Endothelial cell of umbilical vein (primary cell): ENCODE results near the gene SCGB2B2. TPM values are rescaled to one million over a fixed set of nuclear protein-coding genes. Genes with fewer than 3 reads are reported as not detected.
A peak's percentile ranks its signal among the peaks of the same experiment; 100 is the strongest.

Experiments used
- BruUV-seq: library from RNA; stranded (reverse); fragments of 400-500 nt; replicated peaks from 2 replicates; lab custom pipeline; 2021; lab: Mats Ljungman, UMichigan
- CTCF ChIA-PET: fragments of 300-600, 350-600 bp; sonication (Branson Sonifier 250); formaldehyde crosslinking; loops from one replicate; lab custom pipeline; 2021; ENCODE audit warnings: antibody characterized with exemption, inconsistent platforms; lab: Charles Lee
- POLR2A ChIA-PET: fragments of 300-600, 350-600 bp; sonication (Branson Sonifier 250); formaldehyde crosslinking; loops from one replicate; lab custom pipeline; 2021; ENCODE audit warnings: antibody characterized with exemption, inconsistent platforms; lab: Charles Lee
- DNase-seq: peaks from one replicate; pipeline ENCODE4 v3.0.0-alpha.2; 2011; ENCODE audit warnings: low read depth, low spot score
- FAIRE-seq: peaks from 2 replicates; lab custom pipeline; 2011; peaks lifted over from hg19 to GRCh38; lab: Jason Lieb, UNC
- H2AFZ ChIP-seq: 2 replicates; pipeline ENCODE4 v1.6.0; 2012; ENCODE audit warnings: low read depth, low read length, control low read depth, inconsistent platforms
- H3K27ac ChIP-seq: 2 replicates; pipeline ENCODE4 v1.5.1; 2011; ENCODE audit warnings: low read depth, mild to moderate bottlenecking, control low read depth, low read length, moderate library complexity; ENCODE audit not compliant: insufficient read depth
- H3K27me3 ChIP-seq, 2 experiments: 2 replicates each; pipeline versions ENCODE4 v1.6.0 to v1.6.1; 2011; ENCODE audit warnings: low read length in 2 of 2, mixed read lengths in 1 of 2; ENCODE audit not compliant: control insufficient read depth in 2 of 2, insufficient read depth in 2 of 2
- H3K36me3 ChIP-seq, 2 experiments: 2 replicates in 1 of 2; 3 replicates in 1 of 2; pipeline ENCODE4 v1.5.1; 2011; ENCODE audit warnings: low read length in 2 of 2, mild to moderate bottlenecking in 1 of 2, moderate library complexity in 1 of 2; ENCODE audit not compliant: control insufficient read depth in 2 of 2, insufficient read depth in 2 of 2; ENCODE audit errors: extremely low read depth in 1 of 2
- H3K4me1 ChIP-seq: 3 replicates; pipeline ENCODE4 v1.5.1; 2011; ENCODE audit warnings: mild to moderate bottlenecking, low read length; ENCODE audit not compliant: control insufficient read depth, insufficient read depth; ENCODE audit errors: extremely low read depth
- H3K4me2 ChIP-seq: 2 replicates; pipeline ENCODE4 v1.6.1; 2011; ENCODE audit warnings: low read length, control low read depth, mixed read lengths; ENCODE audit not compliant: insufficient read depth
- H3K4me3 ChIP-seq, 3 experiments: fragments of 200-600 bp in 1 of 3; sonication (generic), shearing (Covaris generic) in 1 of 3; replicated peaks in 1 of 3; 2 replicates each; pipeline ENCODE4 v1.5.1; 2011 to 2016; ENCODE audit warnings: control low read depth in 3 of 3, low read length in 3 of 3, mild to moderate bottlenecking in 2 of 3, inconsistent platforms in 1 of 3, low read depth in 1 of 3, moderate library complexity in 1 of 3; ENCODE audit not compliant: insufficient read depth in 1 of 3
- H3K79me2 ChIP-seq: 2 replicates; pipeline ENCODE4 v1.6.0; 2012; ENCODE audit warnings: low read length, inconsistent platforms; ENCODE audit not compliant: control insufficient read depth, insufficient read depth
- H3K9ac ChIP-seq: replicated peaks from 2 replicates; pipeline ENCODE3; 2011; ENCODE audit warnings: low read length, control low read depth; ENCODE audit not compliant: insufficient read depth; ENCODE audit errors: extremely low read depth
- H3K9me1 ChIP-seq: replicated peaks from 3 replicates; pipeline ENCODE4 v1.6.0; 2011; ENCODE audit warnings: mild to moderate bottlenecking, low read length; ENCODE audit not compliant: control insufficient read depth, insufficient read depth; ENCODE audit errors: extremely low read depth
- H3K9me3 ChIP-seq: replicated peaks from 2 replicates; pipeline ENCODE4 v1.5.1; 2012; ENCODE audit warnings: low read length, inconsistent platforms; ENCODE audit not compliant: control insufficient read depth, insufficient read depth
- H4K20me1 ChIP-seq: replicated peaks from 2 replicates; pipeline ENCODE3; 2011; ENCODE audit warnings: mild to moderate bottlenecking, low read length; ENCODE audit not compliant: control insufficient read depth, insufficient read depth; ENCODE audit errors: extremely low read depth
- CTCF ChIP-seq, 2 donors: IDR thresholded peaks; 1 replicate in 1 of 2; 2 replicates in 1 of 2; pipeline ENCODE4 v1.5.1; 2011; ENCODE audit warnings: low read length in 2 of 2, mild to moderate bottlenecking in 2 of 2, moderate library complexity in 2 of 2, control low read depth in 1 of 2, inconsistent platforms in 1 of 2, low read depth in 1 of 2; ENCODE audit not compliant: insufficient read depth in 1 of 2; ENCODE audit errors: extremely low read depth in 1 of 2
- GATA2 ChIP-seq: IDR thresholded peaks from 2 replicates; pipeline ENCODE4 v1.7.0; 2011; ENCODE audit warnings: low read depth, mild to moderate bottlenecking, moderate library complexity, mixed read lengths, low read length; ENCODE audit not compliant: insufficient read length, insufficient read depth
- JUN ChIP-seq: IDR thresholded peaks from 2 replicates; pipeline ENCODE4 v1.6.1; 2011; ENCODE audit warnings: borderline replicate concordance, low read depth; ENCODE audit not compliant: insufficient read length, insufficient read depth
- MYC ChIP-seq: IDR thresholded peaks from one replicate; pipeline ENCODE4 v1.6.1; 2011; ENCODE audit warnings: mild to moderate bottlenecking, low read depth, low read length
- POLR2A ChIP-seq: IDR thresholded peaks from 2 replicates; pipeline ENCODE4 v1.6.1; 2012; ENCODE audit warnings: low read depth, mild to moderate bottlenecking, control low read depth, low read length
- POLR2AphosphoS5 ChIP-seq: IDR thresholded peaks from 2 replicates; pipeline ENCODE4 v1.6.1; 2012; ENCODE audit warnings: low read depth, mild to moderate bottlenecking, control low read depth, low read length, moderate library complexity; ENCODE audit not compliant: insufficient read depth
- dilution Hi-C: fragments of 300-500 bp; cut with MboI; formaldehyde crosslinking; loops from one replicate; pipeline ENCODE4 v1.15.0; 2019; ENCODE audit warnings: low sequenced_read_pairs; ENCODE audit not compliant: extremely low pct_ligation_motif_present
- intact Hi-C: fragments of 100-400 bp; cut with micrococcal nuclease; formaldehyde crosslinking; loops from one replicate; pipeline ENCODE4 v1.10.0; 2022
- polyA plus RNA-seq, 4 experiments: library from polyadenylated mRNA; depleted of rRNA in 3 of 4; stranded (reverse) in 3 of 4; unstranded in 1 of 4; fragments of >200 nt; gene quantifications; 2 replicates each; pipeline versions ENCODE4 v1.2.1 to v1.2.3, GENCODE V29; 2011 to 2012; ENCODE audit warnings: missing spikeins in 1 of 4
- total RNA-seq: library from RNA; stranded (reverse); gene quantifications from 2 replicates; pipeline ENCODE4 v1.2.3, GENCODE V29; 2021

SCGB2B2 gene
- total and polyA plus RNA-seq, 2 donors (not counting 3 experiments of a cell fraction or from before 2014, with no cell fraction given) = 0.07 to 0.49 TPM

GRCh38 chr19:34664168-34664567 is 12.8 kb downstream of the SCGB2B2 start:
- dilution Hi-C loops (no loop called here), intact Hi-C loops (loop anchor here (5.0 kb wide), 1 partner anchor 107 kb away; no protein-coding TSS in a partner anchor)
- Histone ChIP-seq H3K27ac (no peak overlapping the region), H3K4me2 (no peak overlapping the region), H3K9me3 (no peaks in the 10 kb centered on the region), H2AFZ (no peak overlapping the region), H3K9ac (no peak overlapping the region), H4K20me1 (no peaks in the 10 kb centered on the region), H3K36me3 (no peaks in the 10 kb centered on the region), H3K9me1 (no peaks in the 10 kb centered on the region), H3K4me3 (no peak overlapping the region), H3K27me3 (no peaks in the 10 kb centered on the region), H3K4me1 (no peaks in the 10 kb centered on the region), H3K79me2 (no peaks in the 10 kb centered on the region)
- TF ChIP-seq GATA2 (no peak), POLR2A (no peak), MYC (no peak), CTCF (IDR thresholded peaks at IDR 0.05; ENCODE audit: extremely low read depth in 1 of 2, insufficient read depth in 1 of 2, low read depth in 1 of 2, low read length in 2 of 2) (no peak), POLR2AphosphoS5 (no peak), JUN (no peak)
- ChIA-PET POLR2A (no interaction called here), CTCF (interaction anchor here (0.8 kb wide), 1 partner anchor 12 kb away, joined by 3 read pairs; no protein-coding TSS in a partner anchor)
- no peak for FAIRE-seq
- DNase-seq = no peak
- no TSS peak for BruUV-seq

GRCh38 chr19:34662919-34663318 is 14.0 kb downstream of the SCGB2B2 start:
- H3K9me3 ChIP-seq = no peaks in the 10 kb centered on the region
- ChIA-PET CTCF (interaction anchor here (0.8 to 1.8 kb wide), 2 partner anchors 23 to 50 kb away, joined by 3 to 9 read pairs; no protein-coding TSS in a partner anchor), POLR2A (no interaction called here)
- no peak overlapping the region for H2AFZ ChIP-seq
- no peaks in the 10 kb centered on the region for H4K20me1 ChIP-seq
- TF ChIP-seq MYC = no peak
- TF ChIP-seq JUN = no peak
- TF ChIP-seq POLR2A = no peak
- TF ChIP-seq CTCF (IDR thresholded peaks at IDR 0.05; ENCODE audit: extremely low read depth in 1 of 2, insufficient read depth in 1 of 2, low read depth in 1 of 2, low read length in 2 of 2) = peak; percentile 34 to 36
- no peak overlapping the region for H3K4me3 ChIP-seq
- no peaks in the 10 kb centered on the region for H3K27me3 ChIP-seq
- H3K9me1 ChIP-seq = no peaks in the 10 kb centered on the region
- no peaks in the 10 kb centered on the region for H3K4me1 ChIP-seq
- FAIRE-seq (peak; percentile 76), DNase-seq (peak; percentile 29)
- dilution Hi-C loops (no loop called here), intact Hi-C loops (loop anchor here (1.0 to 5.0 kb wide), 2 partner anchors 24 to 106 kb away; no protein-coding TSS in a partner anchor)
- H3K79me2 ChIP-seq = no peaks in the 10 kb centered on the region
- H3K4me2 ChIP-seq = no peak overlapping the region
- no peaks in the 10 kb centered on the region for H3K36me3 ChIP-seq
- BruUV-seq = no TSS peak
- no peak overlapping the region for H3K27ac ChIP-seq
- H3K9ac ChIP-seq = no peak overlapping the region
